Measurements from ENCODE around the gene PADI3.

DNA sequence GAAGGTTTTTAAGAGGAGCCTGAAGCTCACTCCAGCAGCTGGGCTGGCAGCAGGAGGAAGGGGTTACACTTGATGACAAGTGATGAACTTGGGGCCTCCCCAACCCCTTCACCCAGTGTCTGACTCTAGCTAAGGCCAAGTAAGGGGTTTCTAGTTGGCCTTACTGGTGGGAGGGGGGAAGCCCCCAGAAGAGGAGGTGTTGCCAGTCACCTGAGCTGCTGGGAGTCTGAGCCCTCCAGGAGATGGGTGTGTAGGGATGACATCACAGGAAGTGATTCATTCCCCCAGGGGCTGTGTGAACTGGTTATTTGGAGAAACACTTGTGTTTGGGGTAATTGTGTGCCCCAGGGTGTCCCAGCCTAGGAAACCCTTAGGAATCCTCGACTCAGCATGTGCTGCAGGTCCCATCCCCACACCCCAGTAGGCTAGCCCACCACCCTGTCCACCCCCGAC, 40.9 kb upstream of the PADI3 start:
- TF ChIP-seq, protein P1, sequence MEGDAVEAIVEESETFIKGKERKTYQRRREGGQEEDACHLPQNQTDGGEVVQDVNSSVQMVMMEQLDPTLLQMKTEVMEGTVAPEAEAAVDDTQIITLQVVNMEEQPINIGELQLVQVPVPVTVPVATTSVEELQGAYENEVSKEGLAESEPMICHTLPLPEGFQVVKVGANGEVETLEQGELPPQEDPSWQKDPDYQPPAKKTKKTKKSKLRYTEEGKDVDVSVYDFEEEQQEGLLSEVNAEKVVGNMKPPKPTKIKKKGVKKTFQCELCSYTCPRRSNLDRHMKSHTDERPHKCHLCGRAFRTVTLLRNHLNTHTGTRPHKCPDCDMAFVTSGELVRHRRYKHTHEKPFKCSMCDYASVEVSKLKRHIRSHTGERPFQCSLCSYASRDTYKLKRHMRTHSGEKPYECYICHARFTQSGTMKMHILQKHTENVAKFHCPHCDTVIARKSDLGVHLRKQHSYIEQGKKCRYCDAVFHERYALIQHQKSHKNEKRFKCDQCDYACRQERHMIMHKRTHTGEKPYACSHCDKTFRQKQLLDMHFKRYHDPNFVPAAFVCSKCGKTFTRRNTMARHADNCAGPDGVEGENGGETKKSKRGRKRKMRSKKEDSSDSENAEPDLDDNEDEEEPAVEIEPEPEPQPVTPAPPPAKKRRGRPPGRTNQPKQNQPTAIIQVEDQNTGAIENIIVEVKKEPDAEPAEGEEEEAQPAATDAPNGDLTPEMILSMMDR (IDR thresholded peaks at IDR 0.05) = no peak
- TF ChIP-seq POLR2A (IDR thresholded peaks at IDR 0.05) = no peak
